MCF 10A (cell line): ENCODE measurements around the gene TRAF1. TPM values are rescaled to one million over a fixed set of nuclear protein-coding genes. Genes with fewer than 3 reads are reported as not detected.
A peak's percentile ranks its signal among the peaks of the same experiment; 100 is the strongest.

Experiments used
- BruUV-seq: library from RNA; stranded (reverse); fragments of 400-500 nt; replicated peaks from 2 replicates; lab custom pipeline; 2021; lab: Mats Ljungman, UMichigan
- CTCF ChIA-PET: fragments of 300-600 bp; sonication (Branson Sonifier 250); formaldehyde crosslinking; extraction: SDS; loops from one replicate; lab custom pipeline; 2021; ENCODE audit warnings: antibody characterized with exemption, inconsistent platforms; lab: Yijun Ruan, JAX
- POLR2A ChIA-PET: fragments of 300-600, 350-650 bp; sonication (Branson Sonifier 250); formaldehyde crosslinking; extraction: SDS; loops from one replicate; lab custom pipeline; 2020; ENCODE audit warnings: antibody characterized with exemption, inconsistent platforms; lab: Yijun Ruan, JAX
- DNase-seq: peaks from one replicate; pipeline ENCODE4 v3.0.0-alpha.2; 2018; ENCODE audit not compliant: unreplicated experiment
- H3K27ac Mint-ChIP-seq: one replicate; pipeline ENCODE4 v1.8.0; 2022; ENCODE audit warnings: mild to moderate bottlenecking, low read depth, mixed read lengths; ENCODE audit not compliant: unreplicated experiment
- H3K27me3 Mint-ChIP-seq: one replicate; pipeline ENCODE4 v1.8.0; 2022; ENCODE audit warnings: mixed read lengths; ENCODE audit not compliant: insufficient read depth, unreplicated experiment
- H3K36me3 Mint-ChIP-seq: one replicate; pipeline ENCODE4 v1.8.0; 2022; ENCODE audit warnings: mild to moderate bottlenecking, moderate library complexity, mixed read lengths; ENCODE audit not compliant: insufficient read depth, unreplicated experiment
- H3K4me1 Mint-ChIP-seq: one replicate; pipeline ENCODE4 v1.8.0; 2022; ENCODE audit warnings: mixed read lengths; ENCODE audit not compliant: insufficient read depth, unreplicated experiment
- H3K4me3 Mint-ChIP-seq: one replicate; pipeline ENCODE4 v1.8.0; 2022; ENCODE audit warnings: mild to moderate bottlenecking, moderate library complexity, mixed read lengths; ENCODE audit not compliant: unreplicated experiment
- H3K9me3 Mint-ChIP-seq: one replicate; pipeline ENCODE4 v1.8.0; 2022; ENCODE audit warnings: mixed read lengths; ENCODE audit not compliant: unreplicated experiment
- intact Hi-C: fragments of 100-400 bp; cut with micrococcal nuclease; formaldehyde crosslinking; loops from 2 replicates; pipeline ENCODE4 v1.14.1; 2022
- total RNA-seq: library from RNA; stranded (reverse); gene quantifications from 2 replicates; pipeline ENCODE4 v1.2.3, GENCODE V29; 2022
- TF ChIP-seq, protein P1 (sequence below): fragments of 200-600 bp; IDR thresholded peaks from one replicate; pipeline ENCODE4 v1.8.0; 2022; ENCODE audit warnings: antibody characterized with exemption, mild to moderate bottlenecking; ENCODE audit not compliant: unreplicated experiment

The TRAF1 gene
- total RNA-seq, 1 experiment from 2014 or later, result 0.84 TPM

DNA sequence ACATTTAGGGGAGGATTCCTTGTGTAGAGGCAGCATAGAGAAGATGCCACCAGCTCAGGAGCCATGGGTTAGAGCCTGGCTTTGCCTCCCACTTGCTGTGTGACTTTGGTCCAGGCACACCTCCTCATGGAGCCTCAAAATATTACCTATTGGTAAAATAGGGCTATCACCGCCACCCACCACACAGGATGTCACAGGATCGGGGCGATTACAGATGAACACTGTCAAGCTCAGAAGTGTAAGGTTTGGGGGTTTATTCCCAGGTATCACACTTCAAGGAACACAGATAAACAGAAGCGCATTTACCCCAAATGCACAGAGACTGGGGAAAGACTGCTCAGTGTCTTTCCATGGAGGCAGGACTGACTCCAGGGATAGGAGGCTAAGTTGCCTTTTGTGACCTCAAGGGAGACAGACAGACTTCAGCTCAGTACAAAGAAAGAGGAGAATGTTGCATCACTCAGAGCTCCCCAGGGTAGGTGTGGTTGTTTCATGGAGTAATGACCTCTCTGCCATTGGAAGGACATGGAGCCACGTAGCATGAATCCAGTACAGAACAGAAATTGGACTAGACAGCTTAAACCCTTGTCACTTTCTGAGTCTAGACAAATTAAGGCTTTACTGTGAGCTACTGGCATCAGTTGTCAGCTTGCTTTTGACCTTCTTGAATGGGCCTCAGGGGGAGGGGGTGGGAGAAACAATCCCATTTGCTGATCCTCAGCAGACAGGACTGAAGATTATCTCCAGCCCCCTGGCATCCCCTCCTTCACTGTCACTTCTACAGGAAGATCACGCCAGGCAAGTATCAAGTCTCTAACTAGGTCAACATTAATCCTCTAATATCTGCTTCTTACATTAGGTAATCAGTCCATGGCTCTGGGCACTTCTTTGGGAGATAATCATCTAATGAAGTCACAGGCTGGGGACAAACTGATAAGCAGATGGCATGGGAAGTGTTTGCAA, 6.5 kb downstream of the TRAF1 start:
- H3K4me1 Mint-ChIP-seq, result peaks cover 20% of the 10 kb centered on the region
- no peaks in the 10 kb centered on the region for H3K27me3 Mint-ChIP-seq
- intact Hi-C loops, result no loop called here
- ChIA-PET POLR2A (interaction anchor here (1.0 to 1.5 kb wide), 2 partner anchors 11 to 15 kb away, joined by 3 to 9 read pairs; no protein-coding TSS in a partner anchor), CTCF (interaction anchor here (0.6 to 3.3 kb wide), 10 partner anchors 7 to 201 kb away, joined by 3 to 23 read pairs (median 3); no protein-coding TSS in a partner anchor)
- peak; percentile 20 for DNase-seq
- peak overlapping the region; percentile 47 for H3K27ac Mint-ChIP-seq
- peaks cover 6% of the 10 kb centered on the region for H3K36me3 Mint-ChIP-seq
- H3K4me3 Mint-ChIP-seq, result no peak overlapping the region
- no peaks in the 10 kb centered on the region for H3K9me3 Mint-ChIP-seq
- no TSS peak for BruUV-seq
- TF ChIP-seq, protein P1, sequence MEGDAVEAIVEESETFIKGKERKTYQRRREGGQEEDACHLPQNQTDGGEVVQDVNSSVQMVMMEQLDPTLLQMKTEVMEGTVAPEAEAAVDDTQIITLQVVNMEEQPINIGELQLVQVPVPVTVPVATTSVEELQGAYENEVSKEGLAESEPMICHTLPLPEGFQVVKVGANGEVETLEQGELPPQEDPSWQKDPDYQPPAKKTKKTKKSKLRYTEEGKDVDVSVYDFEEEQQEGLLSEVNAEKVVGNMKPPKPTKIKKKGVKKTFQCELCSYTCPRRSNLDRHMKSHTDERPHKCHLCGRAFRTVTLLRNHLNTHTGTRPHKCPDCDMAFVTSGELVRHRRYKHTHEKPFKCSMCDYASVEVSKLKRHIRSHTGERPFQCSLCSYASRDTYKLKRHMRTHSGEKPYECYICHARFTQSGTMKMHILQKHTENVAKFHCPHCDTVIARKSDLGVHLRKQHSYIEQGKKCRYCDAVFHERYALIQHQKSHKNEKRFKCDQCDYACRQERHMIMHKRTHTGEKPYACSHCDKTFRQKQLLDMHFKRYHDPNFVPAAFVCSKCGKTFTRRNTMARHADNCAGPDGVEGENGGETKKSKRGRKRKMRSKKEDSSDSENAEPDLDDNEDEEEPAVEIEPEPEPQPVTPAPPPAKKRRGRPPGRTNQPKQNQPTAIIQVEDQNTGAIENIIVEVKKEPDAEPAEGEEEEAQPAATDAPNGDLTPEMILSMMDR, result no peak

GRCh38 chr9:120918931-120919842, 7.4 kb downstream of the TRAF1 start:
- CTCF ChIA-PET, result interaction anchor here (0.5 to 3.3 kb wide), 8 partner anchors 10 to 164 kb away, joined by 3 to 23 read pairs (median 4); no protein-coding TSS in a partner anchor
- BruUV-seq, result no TSS peak
- H3K27me3 Mint-ChIP-seq, result no peaks in the 10 kb centered on the region
- H3K36me3 Mint-ChIP-seq, result peaks cover 6% of the 10 kb centered on the region
- no peak overlapping the region for H3K27ac Mint-ChIP-seq
- POLR2A ChIA-PET, result interaction anchor here (1.0 to 1.5 kb wide), 2 partner anchors 12 to 16 kb away, joined by 3 to 9 read pairs; no protein-coding TSS in a partner anchor
- H3K4me1 Mint-ChIP-seq, result peaks cover 28% of the 10 kb centered on the region
- intact Hi-C loops, result no loop called here
- TF ChIP-seq, protein P1, result no peak
- no peaks in the 10 kb centered on the region for H3K9me3 Mint-ChIP-seq
- DNase-seq, result no peak
- H3K4me3 Mint-ChIP-seq, result no peak overlapping the region

DNA sequence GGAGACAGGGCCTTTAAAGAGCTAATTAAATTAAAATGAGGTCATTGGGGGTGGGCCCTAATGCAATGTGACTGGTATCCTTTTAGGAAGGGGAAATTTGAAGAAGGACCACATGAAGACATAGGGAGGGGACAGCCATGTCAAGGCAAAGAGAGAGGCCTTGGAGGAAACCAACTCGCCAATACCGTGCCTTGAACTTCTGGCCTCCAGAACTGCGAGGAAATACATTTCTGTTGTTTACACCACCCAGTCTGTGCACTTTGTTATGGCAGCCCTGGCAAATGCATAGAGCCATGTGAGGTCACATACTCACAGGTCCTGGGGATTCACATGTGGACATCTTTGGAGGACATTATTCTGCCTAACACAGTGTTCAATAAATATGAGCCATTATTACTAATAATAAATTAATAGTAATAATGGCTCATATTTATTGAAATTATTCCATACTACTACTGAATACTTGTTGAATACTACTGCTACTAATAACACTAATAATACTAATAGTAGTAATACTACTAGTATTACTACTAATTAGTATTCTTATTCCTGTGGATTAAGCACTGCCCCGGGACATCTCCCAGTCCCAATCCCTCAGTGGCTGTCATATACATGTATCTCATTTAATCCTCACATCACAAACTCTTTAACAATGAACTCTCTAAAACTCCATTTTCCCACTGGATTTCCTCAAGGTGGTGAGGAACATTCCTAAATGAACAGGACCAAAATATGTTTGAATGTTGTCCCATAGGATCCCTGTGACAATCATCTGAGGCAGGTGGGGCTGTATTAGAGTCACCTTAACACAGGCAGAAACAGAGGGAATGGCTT, 8.4 kb downstream of the TRAF1 start:
- Mint-ChIP-seq H3K27ac (no peak overlapping the region), H3K4me3 (no peak overlapping the region), H3K27me3 (no peaks in the 10 kb centered on the region), H3K36me3 (peaks cover 13% of the 10 kb centered on the region), H3K4me1 (peaks cover 33% of the 10 kb centered on the region), H3K9me3 (no peaks in the 10 kb centered on the region)
- TF ChIP-seq, protein P1, result no peak
- no TSS peak for BruUV-seq
- no peak for DNase-seq
- POLR2A ChIA-PET, result interaction anchor here (0.7 to 1.5 kb wide), 2 partner anchors 23 to 368 kb away, joined by 3 to 7 read pairs; no protein-coding TSS in a partner anchor
- CTCF ChIA-PET, result interaction anchor here (0.5 to 4.6 kb wide), 7 partner anchors 7 to 163 kb away, joined by 3 to 71 read pairs (median 12); partner anchors contain the start of gene TRAF1
- intact Hi-C loops, result no loop called here
